Medulla oblongata (tissue), 1 donor: Measurements from ENCODE around the gene ZCCHC24.
A peak's percentile ranks its signal among the peaks of the same experiment; 100 is the strongest.

ENCODE experiments used
- DNase-seq: peaks from one replicate; pipeline ENCODE4 v3.0.0-alpha.2; 2015; ENCODE audit errors: extremely low spot score

Gene ZCCHC24

GRCh38 chr10:79411546-79412495, 33.6 kb downstream of the ZCCHC24 start:
- DNase-seq, result no peak

GRCh38 chr10:79410315-79411094, 34.9 kb downstream of the ZCCHC24 start:
- peak; percentile 50 for DNase-seq

GRCh38 chr10:79409726-79410085, 35.7 kb downstream of the ZCCHC24 start:
- DNase-seq, result peak; percentile 97

GRCh38 chr10:79409038-79409725, 36.2 kb downstream of the ZCCHC24 start:
- no peak for DNase-seq

GRCh38 chr10:79407811-79408795, 37.3 kb downstream of the ZCCHC24 start:
- no peak for DNase-seq

GRCh38 chr10:79407423-79407796, 38.0 kb downstream of the ZCCHC24 start:
- DNase-seq, result no peak

GRCh38 chr10:79406683-79407422, 38.6 kb downstream of the ZCCHC24 start:
- DNase-seq, result no peak

- DNase-seq, result no peak
These were observed 39.4 kb downstream of the ZCCHC24 start for GRCh38 chr10:79405995-79406515.

GRCh38 chr10:79405221-79405994, 40.0 kb downstream of the ZCCHC24 start:
- no peak for DNase-seq

GRCh38 chr10:79404690-79405131, 40.7 kb downstream of the ZCCHC24 start:
- no peak for DNase-seq

GRCh38 chr10:79404231-79404609, 41.2 kb downstream of the ZCCHC24 start:
- DNase-seq, result no peak

- DNase-seq, result peak; percentile 94
These were observed 41.8 kb downstream of the ZCCHC24 start for GRCh38 chr10:79403441-79404230.

- no peak for DNase-seq
These were observed 42.5 kb downstream of the ZCCHC24 start for GRCh38 chr10:79402951-79403350.

GRCh38 chr10:79402625-79402946, 42.8 kb downstream of the ZCCHC24 start:
- no peak for DNase-seq

GRCh38 chr10:79401015-79401921, 44.2 kb downstream of the ZCCHC24 start:
- DNase-seq, result no peak

- no peak for DNase-seq
These were observed 45.0 kb downstream of the ZCCHC24 start for GRCh38 chr10:79400146-79401004.
